H9 (cell line): ENCODE results near the gene CYP2B6. TPM values are rescaled to one million over a fixed set of nuclear protein-coding genes. Genes with fewer than 3 reads are reported as not detected.
A peak's percentile ranks its signal among the peaks of the same experiment; 100 is the strongest.
"Not testable (repeated sequence)": the region's sequence is repeated elsewhere in the genome, so short reads cannot be mapped to it uniquely, and the experiment has no call there.

Experiments used
- DNase-seq: peaks from one replicate; pipeline ENCODE4 v3.0.0-alpha.2; 2017
- H2AFZ ChIP-seq: one replicate; pipeline ENCODE4 v1.6.1; 2013; ENCODE audit warnings: mild to moderate bottlenecking, low read length, control low read depth, moderate library complexity
- H2AK5ac ChIP-seq: 2 replicates; pipeline ENCODE4 v1.6.1; 2013; ENCODE audit warnings: low read length, control low read depth, mixed read lengths; ENCODE audit not compliant: insufficient read length
- H2BK120ac ChIP-seq: one replicate; pipeline ENCODE4 v1.6.1; 2013; ENCODE audit warnings: low read depth, mild to moderate bottlenecking, low read length, control low read depth, inconsistent platforms; ENCODE audit not compliant: poor library complexity, severe bottlenecking
- H2BK12ac ChIP-seq: 2 replicates; pipeline ENCODE4 v1.6.1; 2013; ENCODE audit warnings: low read length, control low read depth, mixed read lengths, low read depth; ENCODE audit not compliant: insufficient read length
- H2BK15ac ChIP-seq: 2 replicates; pipeline ENCODE4 v1.6.1; 2013; ENCODE audit warnings: low read depth, low read length, control low read depth
- H2BK20ac ChIP-seq: one replicate; pipeline ENCODE4 v1.6.1; 2013; ENCODE audit warnings: low read depth, mild to moderate bottlenecking, low read length, control low read depth, inconsistent platforms; ENCODE audit not compliant: poor library complexity, severe bottlenecking
- H2BK5ac ChIP-seq: 2 replicates; pipeline ENCODE4 v1.6.1; 2013; ENCODE audit warnings: low read length, control low read depth, mixed read lengths; ENCODE audit not compliant: insufficient read length
- H3K14ac ChIP-seq: 2 replicates; pipeline ENCODE4 v1.6.1; 2013; ENCODE audit warnings: low read length, control low read depth; ENCODE audit not compliant: insufficient read depth
- H3K18ac ChIP-seq: 2 replicates; pipeline ENCODE4 v1.6.1; 2013; ENCODE audit warnings: low read depth, mild to moderate bottlenecking, mixed read lengths, low read length, control low read depth; ENCODE audit not compliant: insufficient read length
- H3K23ac ChIP-seq: 2 replicates; pipeline ENCODE4 v1.6.1; 2013; ENCODE audit warnings: low read length, control low read depth, mixed read lengths, low read depth; ENCODE audit not compliant: insufficient read length
- H3K23me2 ChIP-seq: 2 replicates; pipeline ENCODE4 v1.6.1; 2013; ENCODE audit warnings: low read depth, mild to moderate bottlenecking, mixed read lengths, low read length, control low read depth; ENCODE audit not compliant: insufficient read length, poor library complexity, severe bottlenecking
- H3K27ac ChIP-seq: 2 replicates; pipeline ENCODE4 v1.5.1; 2013; ENCODE audit warnings: low read length, control low read depth, mixed read lengths, low read depth; ENCODE audit not compliant: insufficient read length
- H3K27me3 ChIP-seq: 2 replicates; pipeline ENCODE4 v1.6.1; 2013; ENCODE audit warnings: low read length, control low read depth, inconsistent platforms; ENCODE audit not compliant: insufficient read depth
- H3K4ac ChIP-seq: 2 replicates; pipeline ENCODE4 v1.6.1; 2013; ENCODE audit warnings: low read depth, mild to moderate bottlenecking, control low read depth, inconsistent platforms, low read length, moderate library complexity
- H3K4me1 ChIP-seq: 2 replicates; pipeline ENCODE4 v1.6.1; 2013; ENCODE audit warnings: low read length, control low read depth, inconsistent platforms; ENCODE audit not compliant: insufficient read depth
- H3K4me2 ChIP-seq: 2 replicates; pipeline ENCODE4 v1.6.1; 2013; ENCODE audit warnings: low read length, control low read depth, mixed read lengths; ENCODE audit not compliant: insufficient read length, insufficient read depth
- H3K56ac ChIP-seq: 2 replicates; pipeline ENCODE4 v1.6.1; 2013; ENCODE audit warnings: low read depth, mild to moderate bottlenecking, mixed read lengths, low read length, control low read depth; ENCODE audit not compliant: insufficient read length
- H3K79me1 ChIP-seq: 2 replicates; pipeline ENCODE4 v1.6.1; 2013; ENCODE audit warnings: low read depth, mild to moderate bottlenecking, moderate library complexity, low read length, control low read depth, inconsistent platforms; ENCODE audit not compliant: insufficient read depth, poor library complexity, severe bottlenecking
- H3K79me2 ChIP-seq: 2 replicates; pipeline ENCODE4 v1.6.1; 2013; ENCODE audit warnings: low read length, control low read depth, inconsistent platforms; ENCODE audit not compliant: insufficient read depth
- H3K9ac ChIP-seq: 2 replicates; pipeline ENCODE4 v1.6.1; 2013; ENCODE audit warnings: low read length, control low read depth, mixed read lengths; ENCODE audit not compliant: insufficient read length; ENCODE audit errors: extremely low read depth
- H3K9me3 ChIP-seq: one replicate; pipeline ENCODE4 v1.6.1; 2013; ENCODE audit warnings: low read depth, low read length, inconsistent platforms; ENCODE audit not compliant: control insufficient read depth
- H3T11ph ChIP-seq: one replicate; pipeline ENCODE4 v1.6.1; 2013; ENCODE audit warnings: mild to moderate bottlenecking, low read length, control low read depth, inconsistent platforms
- H4K20me1 ChIP-seq: one replicate; pipeline ENCODE4 v1.6.1; 2013; ENCODE audit not compliant: control insufficient read depth, insufficient read length, insufficient read depth
- H4K5ac ChIP-seq: 2 replicates; pipeline ENCODE4 v1.6.1; 2013; ENCODE audit warnings: low read depth, mild to moderate bottlenecking, mixed read lengths, low read length, control low read depth; ENCODE audit not compliant: insufficient read length
- H4K8ac ChIP-seq: replicated peaks from 2 replicates; pipeline ENCODE4 v1.6.1; 2013; ENCODE audit warnings: low read length, control low read depth, mixed read lengths, low read depth; ENCODE audit not compliant: insufficient read length
- H4K91ac ChIP-seq: 2 replicates; pipeline ENCODE4 v1.6.1; 2013; ENCODE audit warnings: low read depth, mild to moderate bottlenecking, moderate library complexity, mixed read lengths, low read length, control low read depth; ENCODE audit not compliant: insufficient read length
- H3K27ac Mint-ChIP-seq, 3 experiments: 2 replicates in 2 of 3; 3 replicates in 1 of 3; pipeline ENCODE4 v1.8.0; 2020 to 2021; ENCODE audit warnings: mixed read lengths in 3 of 3, mild to moderate bottlenecking in 1 of 3, moderate library complexity in 1 of 3
- H3K27me3 Mint-ChIP-seq: 2 replicates; pipeline ENCODE4 v1.8.0; 2021; ENCODE audit warnings: low read depth, mild to moderate bottlenecking, moderate library complexity, mixed read lengths
- H3K36me3 Mint-ChIP-seq, 3 experiments: 2 replicates in 2 of 3; 3 replicates in 1 of 3; pipeline ENCODE4 v1.8.0; 2020 to 2021; ENCODE audit warnings: low read depth in 3 of 3, mixed read lengths in 3 of 3; ENCODE audit not compliant: insufficient read depth in 1 of 3
- H3K4me1 Mint-ChIP-seq, 2 experiments: 2 replicates each; pipeline ENCODE4 v1.8.0; 2020; ENCODE audit warnings: mixed read lengths in 2 of 2
- H3K4me3 Mint-ChIP-seq, 2 experiments: 2 replicates in 1 of 2; 3 replicates in 1 of 2; pipeline ENCODE4 v1.8.0; 2020 to 2021; ENCODE audit warnings: mild to moderate bottlenecking in 2 of 2, mixed read lengths in 2 of 2, moderate library complexity in 1 of 2
- H3K9me3 Mint-ChIP-seq, 2 experiments: 2 replicates in 1 of 2; 3 replicates in 1 of 2; pipeline ENCODE4 v1.8.0; 2020; ENCODE audit warnings: mild to moderate bottlenecking in 2 of 2, mixed read lengths in 2 of 2, moderate library complexity in 1 of 2
- CTCF ChIP-seq: fragments of 200-600 bp; sonication (generic); conservative IDR thresholded peaks from 3 replicates; pipeline ENCODE4 v1.8.0; 2021; ENCODE audit warnings: antibody characterized with exemption, mild to moderate bottlenecking
- WGBS: extraction: QIAGEN DNeasy Blood & Tissue Kit; methylation state at CpG from one replicate; pipeline ENCODE4 v1.1.7; 2013; ENCODE audit warnings: missing lambda C conversion rate, low lambda C conversion rate, mixed read lengths; ENCODE audit not compliant: insufficient read length; ENCODE audit errors: extremely low coverage; 5-methylcytosine and 5-hydroxymethylcytosine counted together
- total RNA-seq: library from RNA; stranded (reverse); gene quantifications from 2 replicates; pipeline ENCODE4 v1.2.1, GENCODE V29; 2021

The CYP2B6 gene
- total RNA-seq, 1 experiment from 2014 or later = 3.0 TPM

GRCh38 chr19:41031916-41032315 lies 40.8 kb downstream of the CYP2B6 start:
- WGBS = no CpG with 5 or more reads among the region's 2 CpGs
- peaks cover 8% of the 10 kb centered on the region for H3K27me3 Mint-ChIP-seq

GRCh38 chr19:41033324-41033723 lies 42.2 kb downstream of the CYP2B6 start:
- WGBS = no CpG with 5 or more reads among the region's 7 CpGs
- not testable (repeated sequence) for H2AK5ac ChIP-seq, DNase-seq, H3K23ac ChIP-seq, H2BK5ac ChIP-seq, H3K27me3 ChIP-seq, H3K18ac ChIP-seq, H3K9me3 ChIP-seq, H3K14ac ChIP-seq, H3K4me1 ChIP-seq, H3K4me2 ChIP-seq, H3K56ac ChIP-seq, H3K4me3 Mint-ChIP-seq, H3K9ac ChIP-seq, H2BK12ac ChIP-seq, H4K91ac ChIP-seq, H2BK120ac ChIP-seq, H4K8ac ChIP-seq, H3K79me1 ChIP-seq, H3K79me2 ChIP-seq, H3K4ac ChIP-seq, H4K5ac ChIP-seq, H3K9me3 Mint-ChIP-seq, H3T11ph ChIP-seq, H4K20me1 ChIP-seq, H3K27ac ChIP-seq, H2BK15ac ChIP-seq, H3K36me3 Mint-ChIP-seq, H2AFZ ChIP-seq, H3K23me2 ChIP-seq, H2BK20ac ChIP-seq
- H3K4me1 Mint-ChIP-seq = peaks cover 29 to 32% of the 10 kb centered on the region in 2 experiments
- H3K27ac Mint-ChIP-seq = peak overlapping the region in 1 of 3 experiments; percentile 58; a peak in 1 of 7 replicates
- H3K27me3 Mint-ChIP-seq = peaks cover 11% of the 10 kb centered on the region

More at GRCh38 chr19:41031916-41032315, 40.8 kb downstream of the CYP2B6 start:
- Histone ChIP-seq H2BK12ac (no peak overlapping the region), H3K4ac (no peak overlapping the region), H3K27ac (no peak overlapping the region), H3K27me3 (no peaks in the 10 kb centered on the region), H3K79me2 (no peaks in the 10 kb centered on the region), H3K23me2 (no peaks in the 10 kb centered on the region), H3K56ac (no peak overlapping the region), H3T11ph (no peak overlapping the region), H3K9me3 (no peaks in the 10 kb centered on the region), H4K20me1 (no peaks in the 10 kb centered on the region), H3K14ac (no peak overlapping the region), H4K5ac (no peak overlapping the region), H3K18ac (no peak overlapping the region), H2AK5ac (no peak overlapping the region), H4K91ac (no peak overlapping the region), H2BK15ac (no peak overlapping the region), H3K79me1 (no peaks in the 10 kb centered on the region), H3K4me2 (no peak overlapping the region), H2BK5ac (no peak overlapping the region), H3K9ac (no peak overlapping the region), H2BK20ac (no peak overlapping the region), H2AFZ (no peak overlapping the region), H4K8ac (no peak overlapping the region), H3K23ac (no peak overlapping the region), H3K4me1 (no peaks in the 10 kb centered on the region), H2BK120ac (no peak overlapping the region)
- no peak for DNase-seq
- Mint-ChIP-seq H3K36me3 (peaks cover 0 to 4% (median 4%) of the 10 kb centered on the region in 3 experiments; a peak in 2 of 7 replicates), H3K4me3 (no peak overlapping the region), H3K27ac (no peak overlapping the region; a peak in 1 of 7 replicates), H3K9me3 (peaks cover 5% of the 10 kb centered on the region in 2 experiments; a peak in 3 of 5 replicates), H3K4me1 (peaks cover 29 to 32% of the 10 kb centered on the region in 2 experiments)
- TF ChIP-seq CTCF = no peak
